HG03045 (cell line): ENCODE results near the gene KIF2A.

Experiments
- ATAC-seq: cut with Tn5 transposase; IDR thresholded peaks from one replicate; pipeline ENCODE4 v1.9.1; 2021; ENCODE audit warnings: mild to moderate bottlenecking, moderate library complexity; ENCODE audit not compliant: unreplicated experiment

Gene KIF2A

DNA sequence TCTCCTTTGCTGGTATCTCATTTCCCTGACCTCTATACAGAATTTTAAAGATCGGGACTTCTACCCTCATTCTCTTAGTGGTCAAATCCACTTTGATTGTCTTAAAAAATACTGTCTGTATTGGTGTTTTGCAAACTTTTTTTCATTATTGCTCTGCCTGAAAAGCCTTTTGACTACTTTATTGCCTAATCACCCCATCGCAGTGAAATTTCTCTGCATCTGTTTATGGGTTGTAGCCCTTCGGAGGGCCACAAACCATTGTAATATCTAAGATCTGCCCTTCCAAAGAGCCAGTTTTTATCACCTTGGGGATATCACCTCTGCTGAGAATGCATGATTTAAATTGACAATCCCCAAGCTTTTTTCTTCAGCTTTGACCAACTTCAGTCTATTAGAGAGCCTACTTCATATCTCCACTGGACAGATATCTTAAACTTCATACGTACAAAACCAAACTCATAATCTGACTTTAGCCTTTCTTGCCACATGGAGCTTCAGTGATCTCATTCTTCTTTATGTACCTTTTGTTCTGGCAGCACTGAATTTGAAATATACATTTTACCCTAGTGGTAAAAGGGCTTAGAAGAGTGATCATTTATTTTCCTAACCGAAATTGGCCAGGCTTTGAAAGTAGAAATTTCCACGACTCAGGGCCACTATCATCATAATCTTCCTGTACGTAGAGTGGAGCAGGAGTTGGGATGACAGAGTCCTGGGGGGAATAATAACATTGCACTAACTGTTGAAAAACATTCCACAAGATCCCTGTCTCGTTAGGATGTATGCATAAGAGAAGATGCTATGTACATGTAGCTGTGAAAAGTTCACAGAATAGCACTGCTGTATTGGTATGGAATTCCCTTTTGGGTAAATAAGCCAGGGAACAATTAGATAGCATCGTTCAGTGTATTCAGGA, 21.4 kb downstream of the KIF2A start:
- ATAC-seq, result no peak

- ATAC-seq, result no peak
Observed at GRCh38 chr5:62328772-62329491, 22.9 kb downstream of the KIF2A start.

GRCh38 chr5:62330302-62330701, 24.3 kb downstream of the KIF2A start:
- no peak for ATAC-seq

GRCh38 chr5:62331921-62332320, 25.9 kb downstream of the KIF2A start:
- ATAC-seq, result no peak

DNA sequence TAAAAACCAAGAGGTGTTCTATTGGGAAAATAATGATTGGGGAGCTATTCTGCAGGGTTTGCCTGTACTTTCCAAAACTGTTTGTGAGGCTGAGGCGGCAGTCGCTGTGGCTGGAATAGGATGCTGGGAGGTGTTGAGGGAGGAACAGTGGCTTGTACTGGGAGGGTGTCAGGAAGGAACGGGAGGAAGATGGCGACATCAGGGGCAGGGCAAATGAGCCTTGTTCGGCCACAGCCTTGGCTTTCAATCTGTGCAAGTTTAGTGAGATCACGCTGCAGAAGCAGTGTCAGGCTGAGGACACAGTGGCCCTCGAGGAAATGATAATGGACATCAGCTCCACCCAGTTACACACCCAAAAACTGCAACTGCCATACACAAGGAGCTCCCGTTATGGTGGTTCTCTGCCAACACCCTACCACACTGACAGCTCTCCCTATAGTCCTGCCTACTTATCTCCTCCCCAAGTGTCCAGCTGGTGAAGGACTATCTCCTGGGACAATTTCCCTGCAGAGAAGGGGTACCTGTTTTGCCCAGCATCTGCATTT, 27.3 kb downstream of the KIF2A start:
- ATAC-seq, result no peak

DNA sequence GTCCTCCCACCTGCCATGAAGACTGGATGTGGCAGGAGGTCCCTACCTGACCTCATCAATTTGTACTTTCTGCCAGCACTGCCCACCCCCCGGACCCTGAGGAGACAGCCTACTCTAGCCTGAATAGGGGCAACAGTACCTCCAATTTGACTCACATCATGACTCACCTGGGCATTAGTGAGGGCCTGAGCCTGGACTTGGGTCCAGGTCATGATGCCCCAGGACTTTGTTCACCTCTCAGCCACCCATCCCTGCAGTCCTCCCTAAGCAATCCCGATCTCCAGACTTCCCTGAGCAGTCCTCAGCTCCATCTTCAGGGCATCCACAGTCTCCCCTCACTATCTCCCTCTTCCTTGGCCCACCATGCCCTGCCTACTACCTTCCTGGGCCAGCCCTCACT, 28.1 kb downstream of the KIF2A start:
- no peak for ATAC-seq

DNA sequence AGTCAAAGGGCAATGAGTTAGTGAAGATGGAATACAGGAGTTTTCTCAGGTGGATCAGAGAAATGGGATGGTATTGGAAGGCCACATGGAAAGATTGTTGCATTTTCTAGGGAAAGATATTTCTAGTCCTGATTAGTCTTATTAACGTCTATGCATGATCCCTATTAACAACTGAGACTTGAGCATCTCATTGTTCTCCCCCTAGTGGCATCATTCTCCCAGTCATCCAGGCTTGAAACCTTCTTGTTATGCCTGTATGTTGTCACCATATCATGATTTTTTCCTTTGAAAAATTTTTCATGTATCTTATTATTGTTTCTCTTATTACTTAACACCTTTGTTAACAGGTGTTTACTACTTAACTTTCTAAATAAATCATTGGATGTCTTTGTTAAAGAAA, 34.4 kb downstream of the KIF2A start:
- ATAC-seq, result no peak

DNA sequence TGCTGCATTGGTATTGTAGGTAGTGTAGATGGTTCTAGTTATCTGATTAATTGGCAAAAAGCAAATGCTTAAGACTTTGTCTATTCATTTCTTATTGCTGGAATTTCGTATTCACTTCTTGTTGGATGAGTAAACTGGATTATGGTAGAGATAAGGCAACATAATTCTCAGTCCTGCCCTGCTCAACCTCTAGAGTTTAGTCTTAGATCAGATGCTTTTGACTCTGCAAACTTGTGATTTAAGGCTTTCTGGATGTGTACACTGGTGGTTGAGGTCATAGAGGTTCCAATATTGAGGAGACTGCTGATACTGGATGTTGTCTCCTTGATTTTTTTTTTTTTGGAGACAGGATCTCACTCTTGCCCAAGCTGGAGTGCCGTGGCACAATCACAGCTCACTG, 35.0 kb downstream of the KIF2A start:
- ATAC-seq, result no peak

DNA sequence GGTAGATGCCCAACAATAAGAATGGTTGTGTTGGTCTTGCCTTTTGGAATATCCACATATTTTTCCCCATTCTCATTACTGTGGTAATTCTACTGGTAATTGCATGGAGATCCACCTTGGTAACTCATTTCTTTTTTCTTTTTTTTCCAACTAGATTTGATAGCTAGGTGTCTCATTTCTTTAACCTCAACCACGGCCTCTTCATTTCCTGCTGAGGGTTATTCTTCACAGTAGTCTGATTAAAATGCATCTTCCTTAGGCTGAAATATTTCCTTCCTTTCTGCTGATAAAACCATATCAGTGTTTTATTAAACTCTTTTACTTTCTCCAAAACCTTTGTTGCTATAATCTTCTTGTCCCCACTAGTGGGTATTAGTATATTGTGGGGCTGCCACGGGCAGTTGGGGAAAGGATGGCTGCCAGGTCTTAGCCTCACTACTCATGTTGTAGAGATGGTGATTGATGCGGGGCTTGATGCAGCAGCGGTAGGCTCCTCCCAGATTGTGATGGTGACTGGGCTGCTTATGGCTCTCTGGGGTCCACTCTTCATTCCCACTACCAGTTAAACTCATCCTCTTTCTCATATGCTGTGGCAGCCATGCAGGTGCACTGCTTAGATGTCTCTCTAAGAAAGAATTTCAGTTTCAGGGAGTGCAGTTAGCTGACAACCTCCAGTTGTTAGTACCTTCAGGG, 35.9 kb downstream of the KIF2A start:
- ATAC-seq, result peak; percentile 79

GRCh38 chr5:62342476-62342837, 36.5 kb downstream of the KIF2A start:
- ATAC-seq, result peak; percentile 33

DNA sequence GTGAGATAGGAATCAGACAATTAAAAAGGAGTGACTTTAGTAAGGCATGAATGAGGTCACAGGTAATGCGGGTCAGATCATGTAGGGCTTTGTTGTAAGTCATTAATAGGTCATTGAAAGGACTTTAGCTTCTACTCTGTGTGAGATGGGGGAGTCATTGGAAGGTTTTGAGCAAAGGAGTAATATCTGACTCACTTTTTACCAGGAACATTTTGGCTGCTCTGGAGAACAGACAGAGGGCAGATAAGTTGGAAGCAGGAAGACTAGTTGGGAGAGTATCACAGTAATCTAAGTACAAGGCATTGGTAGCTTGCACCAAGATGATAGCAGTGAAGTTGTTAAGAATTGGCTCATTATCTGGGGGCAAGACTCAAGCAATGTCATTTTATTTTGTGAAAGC, 37.4 kb downstream of the KIF2A start:
- ATAC-seq, result no peak

- ATAC-seq, result no peak
Observed at GRCh38 chr5:62346748-62347147, 40.7 kb downstream of the KIF2A start.

DNA sequence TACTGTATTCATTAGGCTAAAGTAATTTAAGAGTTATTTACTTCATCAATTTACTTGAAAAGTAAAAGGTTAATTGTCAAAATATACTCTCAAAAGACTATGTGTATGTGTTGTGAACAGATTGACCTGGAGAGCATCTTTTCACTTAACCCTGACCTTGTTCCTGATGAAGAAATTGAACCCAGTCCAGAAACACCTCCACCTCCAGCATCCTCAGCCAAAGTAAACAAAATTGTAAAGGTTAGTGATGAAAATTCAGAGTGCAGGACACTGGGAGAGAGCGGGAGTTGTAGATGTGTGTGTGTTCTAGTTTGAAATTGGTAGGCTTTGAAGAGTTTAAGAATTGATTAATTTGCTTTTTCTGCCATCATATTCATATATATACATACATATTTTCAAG, 41.9 kb downstream of the KIF2A start:
- no peak for ATAC-seq

GRCh38 chr5:62348723-62349481, 42.9 kb downstream of the KIF2A start:
- no peak for ATAC-seq

GRCh38 chr5:62354028-62354874, 48.2 kb downstream of the KIF2A start:
- ATAC-seq, result no peak

DNA sequence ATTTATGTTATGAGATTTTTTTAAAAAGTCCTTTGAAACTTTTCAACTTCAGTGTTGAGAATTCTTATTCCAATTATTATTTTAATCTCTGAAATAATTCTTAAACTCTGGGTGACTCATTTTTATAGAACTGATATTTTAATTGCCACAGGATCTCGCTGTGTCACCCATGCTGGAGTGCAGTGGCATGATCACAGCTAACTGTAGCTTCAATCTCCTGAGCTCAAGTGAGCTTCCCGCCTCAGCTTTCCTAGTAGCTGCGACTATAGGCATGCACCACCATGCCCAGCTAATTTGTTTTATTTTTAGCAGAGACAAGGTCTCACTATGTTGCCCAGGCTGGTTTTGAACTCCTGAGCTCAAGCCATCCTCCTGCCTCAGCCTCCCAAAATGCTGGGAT, 56.7 kb downstream of the KIF2A start:
- ATAC-seq, result no peak

DNA sequence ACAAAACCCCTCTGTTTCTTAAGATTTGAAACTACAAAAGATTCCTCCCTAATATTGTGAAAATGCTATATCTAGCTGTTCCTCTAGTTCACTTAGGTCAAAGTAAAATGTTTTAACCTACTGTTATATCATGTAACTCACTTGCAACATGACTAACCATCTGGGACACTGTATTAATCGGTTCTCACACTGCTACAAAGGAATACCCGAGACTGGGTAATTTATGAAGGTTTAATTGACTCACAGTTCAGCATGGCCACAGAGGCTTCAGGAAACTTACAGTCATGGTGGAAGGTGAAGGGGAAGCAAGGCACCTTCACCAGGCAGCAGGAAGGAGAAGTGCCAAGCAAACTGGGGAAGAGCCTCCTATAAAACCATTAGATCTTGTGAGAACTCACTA, 63.0 kb downstream of the KIF2A start:
- no peak for ATAC-seq

DNA sequence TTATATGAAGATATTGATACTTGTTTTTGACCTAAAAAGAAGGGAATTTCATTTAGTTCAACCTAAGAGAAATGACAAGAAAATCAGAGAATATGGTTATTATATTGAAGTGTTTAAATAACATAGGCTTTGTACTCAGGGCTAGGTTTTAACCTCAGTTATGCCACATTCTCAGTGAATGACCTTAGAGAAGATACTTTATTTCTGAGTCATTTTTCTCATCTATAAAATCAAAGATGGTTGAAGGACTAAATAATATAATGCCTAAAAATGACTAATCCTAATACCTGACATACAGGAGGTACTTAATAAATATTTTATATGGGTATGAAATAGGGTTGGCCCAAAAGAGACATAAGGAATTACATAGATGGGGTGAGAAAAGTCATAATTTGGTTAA, 65.4 kb downstream of the KIF2A start:
- no peak for ATAC-seq

DNA sequence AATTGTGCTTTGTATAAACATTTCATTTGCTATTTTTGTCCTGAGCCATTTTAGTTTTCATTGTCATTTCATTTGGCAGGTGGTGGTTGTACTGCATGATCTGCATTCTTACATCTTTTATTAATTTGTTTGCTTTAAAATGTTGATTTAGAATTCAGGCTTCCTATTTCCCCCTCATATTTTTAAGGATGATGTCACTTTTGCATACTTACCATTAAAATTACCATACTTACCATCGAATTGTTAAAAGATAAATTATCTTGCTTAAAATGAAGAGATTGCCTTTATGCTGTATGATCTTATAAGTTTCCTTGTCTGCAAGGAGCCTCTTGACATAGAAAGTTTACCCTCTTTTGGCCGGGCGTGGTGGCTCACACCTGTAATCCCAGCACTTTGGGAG, 66.6 kb downstream of the KIF2A start:
- no peak for ATAC-seq

GRCh38 chr5:62373382-62373781, 67.4 kb downstream of the KIF2A start:
- no peak for ATAC-seq
